H1 (cell line): ENCODE data around the gene HPS6. TPM values are rescaled to one million over a fixed set of nuclear protein-coding genes. Genes with fewer than 3 reads are reported as not detected.

Experiments
- BACH1 ChIP-seq: IDR thresholded peaks from 2 replicates; pipeline ENCODE4 v1.6.1; 2012; ENCODE audit warnings: low read length, improper control_type of control experiment
- CBX5 ChIP-seq: fragments of 300-800, 300-1000 bp; sonication (generic); IDR thresholded peaks from 2 replicates; pipeline ENCODE4 v1.7.1; 2016; ENCODE audit warnings: antibody characterized with exemption, low read length, low read depth
- CHD7 ChIP-seq: fragments of 300-600 bp; sonication (generic); IDR thresholded peaks from 2 replicates; pipeline ENCODE4 v1.7.1; 2012; ENCODE audit warnings: low read length, moderate library complexity, mild to moderate bottlenecking, inconsistent platforms; ENCODE audit not compliant: insufficient replicate concordance
- KDM5A ChIP-seq: fragments of 200-600 bp; IDR thresholded peaks from 2 replicates; pipeline ENCODE4 v1.7.1; 2012; ENCODE audit warnings: mild to moderate bottlenecking, low read length, inconsistent platforms, mixed read lengths
- NRF1 ChIP-seq: IDR thresholded peaks from 2 replicates; pipeline ENCODE4 v1.6.1; 2011; ENCODE audit warnings: mild to moderate bottlenecking, low read depth, low read length, improper control_type of control experiment
- POLR2A ChIP-seq, 2 experiments: IDR thresholded peaks; 1 replicate in 1 of 2; 2 replicates in 1 of 2; pipeline ENCODE4 v1.6.1; 2011; ENCODE audit warnings: low read depth in 2 of 2, low read length in 2 of 2, mild to moderate bottlenecking in 2 of 2; ENCODE audit errors: control extremely low read depth in 1 of 2
- RBBP5 ChIP-seq: IDR thresholded peaks from 2 replicates; pipeline ENCODE4 v1.7.1; 2012; ENCODE audit warnings: low read depth, mild to moderate bottlenecking, inconsistent platforms, low read length, moderate library complexity, borderline replicate concordance
- RXRA ChIP-seq: IDR thresholded peaks from 2 replicates; pipeline ENCODE4 v1.6.1; 2011; ENCODE audit warnings: low read depth, mild to moderate bottlenecking, low read length, moderate library complexity; ENCODE audit not compliant: insufficient read depth
- SAP30 ChIP-seq: fragments of 300-600 bp; sonication (generic); IDR thresholded peaks from 2 replicates; pipeline ENCODE4 v1.7.1; 2012; ENCODE audit warnings: low read length, moderate library complexity, mild to moderate bottlenecking, inconsistent platforms; ENCODE audit not compliant: insufficient read depth, insufficient replicate concordance
- SIRT6 ChIP-seq: IDR thresholded peaks from one replicate; pipeline ENCODE4 v1.7.1; 2012; ENCODE audit warnings: low read length, inconsistent platforms
- polyA plus RNA-seq, 7 experiments: library from polyadenylated mRNA; depleted of rRNA in 3 of 7; stranded (reverse) in 5 of 7; unstranded in 2 of 7; fragments of >200 nt in 5 of 7; fragments of 200-250 nt in 2 of 7; gene quantifications; 1 replicate in 5 of 7; 2 replicates in 1 of 7; 4 replicates in 1 of 7; pipeline versions ENCODE4 v1.2.1 to v1.2.3, GENCODE V29; 2011 to 2013; ENCODE audit warnings: missing spikeins in 2 of 7, mixed read lengths in 2 of 7
- total RNA-seq: library from RNA; stranded (reverse); fragmentation: NEBNext Ultra II Directional; extraction: Animal tissue kit (Norgen Biotek cat#: 25700); gene quantifications from 2 replicates; pipeline ENCODE4 v1.2.1, GENCODE V29; 2021

Gene HPS6
- total and polyA plus RNA-seq, 2 of the 8 experiments (the other 6 are each of a cell fraction or from before 2014, with no cell fraction given) = 10.2 to 17.7 TPM

GRCh38 chr10:102090772-102091171 lies 25.6 kb downstream of the HPS6 start (continued):
- TF ChIP-seq CHD7 (no peak), KDM5A (no peak), NRF1 (no peak), RXRA (no peak), SAP30 (no peak), RBBP5 (no peak), POLR2A (IDR thresholded peaks at IDR 0.05; ENCODE audit: control extremely low read depth in 1 of 2, low read depth in 2 of 2, low read length in 2 of 2) (no peak), CBX5 (no peak), BACH1 (no peak), SIRT6 (no peak)
- TF ChIP-seq, all 59 proteins: peak for 0
